PC-3 (cell line): ENCODE results near the gene ANKRD22. TPM values are rescaled to one million over a fixed set of nuclear protein-coding genes. Genes with fewer than 3 reads are reported as not detected.

Source experiments
- ATAC-seq: fragments of 200-7000 bp; cut with Tn5 transposase; 2 replicates; pipeline ENCODE4 v1.9.1; 2020; ENCODE audit warnings: mild to moderate bottlenecking, moderate library complexity
- BruUV-seq: library from RNA; stranded (reverse); fragments of 400-500 nt; replicated peaks from 2 replicates; lab custom pipeline; 2021; lab: Mats Ljungman, UMichigan
- CTCF ChIA-PET: fragments of 300-600 bp; sonication (Branson Sonifier 250); formaldehyde crosslinking; loops from one replicate; lab custom pipeline; 2022; ENCODE audit warnings: antibody characterized with exemption; lab: Charles Lee
- POLR2A ChIA-PET: fragments of 300-600 bp; sonication (Branson Sonifier 250); formaldehyde crosslinking; loops from one replicate; lab custom pipeline; 2022; ENCODE audit warnings: antibody characterized with exemption; ENCODE audit not compliant: unreplicated experiment; lab: Charles Lee
- DNase-seq: peaks from one replicate; pipeline ENCODE4 v3.0.0-alpha.2; 2015
- H2AFZ ChIP-seq: fragments of 300-600 bp; sonication (generic); 2 replicates; pipeline ENCODE4 v1.6.0; 2016; ENCODE audit warnings: antibody characterized with exemption, low read length
- H3F3A ChIP-seq: fragments of 300-600 bp; sonication (generic); one replicate; pipeline ENCODE4 v1.6.0; 2017; ENCODE audit warnings: antibody characterized with exemption, low read length, control low read depth, mild to moderate bottlenecking; ENCODE audit not compliant: unreplicated experiment
- H3K27ac ChIP-seq: fragments of 300-600 bp; sonication (generic); 2 replicates; pipeline ENCODE4 v1.5.1; 2016; ENCODE audit warnings: mild to moderate bottlenecking, low read length
- H3K27me3 ChIP-seq: fragments of 300-600 bp; sonication (generic); 2 replicates; pipeline ENCODE4 v1.6.1; 2016; ENCODE audit warnings: low read length, mixed read lengths
- H3K36me3 ChIP-seq: fragments of 300-600 bp; sonication (generic); 2 replicates; pipeline ENCODE4 v1.6.1; 2016; ENCODE audit warnings: low read depth, mixed run types, low read length, mixed read lengths
- H3K4me1 ChIP-seq: fragments of 300-600 bp; sonication (generic); 2 replicates; pipeline ENCODE4 v1.5.1; 2016; ENCODE audit warnings: low read length; ENCODE audit not compliant: insufficient read depth
- H3K4me2 ChIP-seq: fragments of 300-600 bp; sonication (generic); 2 replicates; pipeline ENCODE4 v1.6.0; 2016; ENCODE audit warnings: low read length
- H3K4me3 ChIP-seq: fragments of 300-600 bp; sonication (generic); 2 replicates; pipeline ENCODE4 v1.5.1; 2016; ENCODE audit warnings: mild to moderate bottlenecking, low read length, mixed read lengths
- H3K79me2 ChIP-seq: fragments of 300-600 bp; sonication (generic); 2 replicates; pipeline ENCODE4 v1.6.1; 2017; ENCODE audit warnings: low read length, mixed read lengths
- H3K9ac ChIP-seq: fragments of 300-600 bp; sonication (generic); 2 replicates; pipeline ENCODE4 v1.6.0; 2016; ENCODE audit warnings: mild to moderate bottlenecking, low read length
- H3K9me2 ChIP-seq: fragments of 300-600 bp; sonication (generic); replicated peaks from 2 replicates; pipeline ENCODE4 v1.6.1; 2016; ENCODE audit warnings: mixed run types, low read length, mixed read lengths
- H3K9me3 ChIP-seq: fragments of 300-600 bp; sonication (generic); 2 replicates; pipeline ENCODE4 v1.6.1; 2016; ENCODE audit warnings: low read length, mixed read lengths
- H4K20me1 ChIP-seq: fragments of 300-600 bp; sonication (generic); 2 replicates; pipeline ENCODE4 v1.6.1; 2016; ENCODE audit warnings: low read length, mixed read lengths
- CTCF ChIP-seq: fragments of 300-600 bp; sonication (generic); conservative IDR thresholded peaks from 2 replicates; pipeline ENCODE4 v1.5.1; 2017; ENCODE audit warnings: antibody characterized with exemption, low read depth, mild to moderate bottlenecking, low read length
- EZH2 ChIP-seq: fragments of 300-600 bp; sonication (generic); IDR thresholded peaks from one replicate; pipeline ENCODE4 v1.6.1; 2017; ENCODE audit warnings: antibody characterized with exemption, mild to moderate bottlenecking, low read length; ENCODE audit not compliant: unreplicated experiment
- EZH2phosphoT487 ChIP-seq: fragments of 300-600 bp; sonication (generic); IDR thresholded peaks from 2 replicates; pipeline ENCODE4 v1.6.1; 2018; ENCODE audit warnings: mild to moderate bottlenecking, antibody characterized with exemption, low read length, borderline replicate concordance
- intact Hi-C: fragments of 100-400 bp; cut with micrococcal nuclease; formaldehyde crosslinking; loops from 2 replicates; pipeline ENCODE4 v1.9.0; 2023
- total RNA-seq: library from RNA; depleted of rRNA; stranded (reverse); fragments of >200 nt; gene quantifications from 2 replicates; pipeline ENCODE4 v1.2.3, GENCODE V29; 2014

ANKRD22 gene
- total RNA-seq, 1 experiment from 2014 or later: 5.0 TPM

GRCh38 chr10:88810196-88810961, 41.3 kb downstream of the ANKRD22 start:
- Histone ChIP-seq H3K27me3 (no peaks in the 10 kb centered on the region), H3F3A (no peaks in the 10 kb centered on the region), H3K4me2 (peak overlapping the region; percentile 53), H3K79me2 (no peaks in the 10 kb centered on the region), H3K9me2 (no peaks in the 10 kb centered on the region), H2AFZ (0 out of 2 replicates have a peak overlapping the region, but pooled peaks have one; percentile 18), H3K4me1 (peaks cover 19% of the 10 kb centered on the region), H3K9ac (no peak overlapping the region), H3K36me3 (no peaks in the 10 kb centered on the region), H3K4me3 (no peak overlapping the region), H3K27ac (no peak overlapping the region), H3K9me3 (no peaks in the 10 kb centered on the region), H4K20me1 (no peaks in the 10 kb centered on the region)
- intact Hi-C loops: no loop called here
- POLR2A ChIA-PET: no interaction called here
- TF ChIP-seq EZH2: no peak
- peak; percentile 83 for TF ChIP-seq CTCF
- DNase-seq (peak; percentile 79), ATAC-seq (peak; percentile 85)
- CTCF ChIA-PET: no interaction called here
- no TSS peak for BruUV-seq

- Histone ChIP-seq H2AFZ (no peak overlapping the region), H3K9me2 (no peaks in the 10 kb centered on the region), H3K36me3 (no peaks in the 10 kb centered on the region), H4K20me1 (no peaks in the 10 kb centered on the region), H3K4me1 (peaks cover 19% of the 10 kb centered on the region), H3K4me2 (no peak overlapping the region), H3K9me3 (no peaks in the 10 kb centered on the region), H3K9ac (no peak overlapping the region), H3K4me3 (no peak overlapping the region), H3K27me3 (no peaks in the 10 kb centered on the region), H3K79me2 (no peaks in the 10 kb centered on the region), H3K27ac (no peak overlapping the region), H3F3A (no peaks in the 10 kb centered on the region)
- DNase-seq (no peak), ATAC-seq (no peak)
- CTCF ChIA-PET: no interaction called here
- no peak for TF ChIP-seq CTCF
- no peak for TF ChIP-seq EZH2phosphoT487
- no peak for TF ChIP-seq EZH2
- intact Hi-C loops: no loop called here
- POLR2A ChIA-PET: no interaction called here
- no TSS peak for BruUV-seq
Observed at GRCh38 chr10:88809621-88810020, 42.0 kb downstream of the ANKRD22 start.

- Histone ChIP-seq H3K27ac (no peak overlapping the region), H3K4me3 (no peak overlapping the region), H3K27me3 (no peaks in the 10 kb centered on the region), H3K9me3 (no peaks in the 10 kb centered on the region), H2AFZ (no peak overlapping the region), H3K36me3 (no peaks in the 10 kb centered on the region), H3K9ac (no peak overlapping the region), H3K4me1 (peaks cover 15% of the 10 kb centered on the region), H4K20me1 (no peaks in the 10 kb centered on the region), H3K9me2 (no peaks in the 10 kb centered on the region), H3K79me2 (no peaks in the 10 kb centered on the region), H3F3A (no peaks in the 10 kb centered on the region), H3K4me2 (no peak overlapping the region)
- CTCF ChIA-PET: no interaction called here
- no TSS peak for BruUV-seq
- POLR2A ChIA-PET: no interaction called here
- DNase-seq (no peak), ATAC-seq (no peak)
- TF ChIP-seq EZH2phosphoT487: no peak
- TF ChIP-seq CTCF: no peak
- no peak for TF ChIP-seq EZH2
- intact Hi-C loops: no loop called here
Observed at GRCh38 chr10:88805924-88806323, 45.7 kb downstream of the ANKRD22 start.
